NCI-H2227 (cell line): ENCODE results near the gene SNX2.

Experiments
- DNase-seq: peaks from one replicate; lab custom pipeline; 2025; ENCODE audit not compliant: unreplicated experiment; lab: John Stamatoyannopoulos, UW

SNX2 gene

DNA sequence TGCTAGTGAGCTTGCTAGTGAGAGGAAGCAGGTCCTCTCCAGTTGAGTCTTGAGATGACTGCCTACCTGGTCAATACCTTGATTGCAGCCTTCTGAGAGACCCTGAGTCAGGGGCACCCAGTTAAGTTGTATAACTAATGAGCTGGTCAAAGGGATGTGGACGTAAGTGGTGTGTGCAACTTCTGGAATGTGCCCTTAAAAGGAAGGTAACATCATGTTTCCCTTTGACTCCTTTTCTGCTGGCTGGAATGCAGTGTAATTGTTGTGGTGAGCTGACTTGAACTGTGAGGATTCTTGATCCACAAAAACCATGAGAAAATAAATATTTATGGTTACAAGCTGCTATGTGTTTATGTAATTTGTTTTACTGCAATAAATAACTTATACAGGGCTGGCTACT lies 2.4 kb upstream of the SNX2 start:
- DNase-seq = no peak

DNA sequence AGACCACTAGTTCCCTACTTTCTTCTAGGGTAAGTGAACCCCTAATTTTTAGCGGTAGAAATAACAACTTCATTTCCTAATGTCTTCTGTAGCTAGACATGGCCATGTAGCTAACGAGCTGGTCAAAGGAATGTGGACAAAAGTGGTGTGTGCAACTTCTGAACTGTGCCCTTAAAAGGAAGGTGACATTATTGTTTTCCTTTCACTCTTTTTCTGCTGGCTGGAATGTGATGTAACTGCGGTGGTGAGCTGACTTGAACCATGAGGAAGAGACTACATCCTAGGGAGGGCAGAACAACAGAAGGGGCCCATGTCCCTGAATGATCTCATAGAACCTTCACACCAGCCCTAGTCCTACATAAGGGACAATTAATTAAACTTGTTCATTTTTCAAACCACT lies 1.3 kb upstream of the SNX2 start:
- DNase-seq = no peak

DNA sequence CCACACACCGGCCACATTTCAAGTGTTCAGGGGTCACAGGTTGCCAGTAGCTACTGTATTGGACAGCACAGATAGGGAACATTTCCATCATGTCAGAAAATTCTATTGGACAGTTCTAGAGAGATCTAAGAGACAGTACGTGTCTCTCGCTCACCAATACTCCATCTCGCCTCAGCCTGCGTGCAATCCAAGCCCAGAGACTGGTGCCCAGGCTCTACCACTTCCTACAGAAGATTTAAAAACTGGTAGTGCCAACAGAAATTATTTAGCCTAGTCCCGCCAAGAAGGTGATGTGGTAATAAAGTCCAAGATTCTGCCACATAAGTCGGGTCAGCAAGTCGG lies 390 bp upstream of the SNX2 start:
- no peak for DNase-seq

DNA sequence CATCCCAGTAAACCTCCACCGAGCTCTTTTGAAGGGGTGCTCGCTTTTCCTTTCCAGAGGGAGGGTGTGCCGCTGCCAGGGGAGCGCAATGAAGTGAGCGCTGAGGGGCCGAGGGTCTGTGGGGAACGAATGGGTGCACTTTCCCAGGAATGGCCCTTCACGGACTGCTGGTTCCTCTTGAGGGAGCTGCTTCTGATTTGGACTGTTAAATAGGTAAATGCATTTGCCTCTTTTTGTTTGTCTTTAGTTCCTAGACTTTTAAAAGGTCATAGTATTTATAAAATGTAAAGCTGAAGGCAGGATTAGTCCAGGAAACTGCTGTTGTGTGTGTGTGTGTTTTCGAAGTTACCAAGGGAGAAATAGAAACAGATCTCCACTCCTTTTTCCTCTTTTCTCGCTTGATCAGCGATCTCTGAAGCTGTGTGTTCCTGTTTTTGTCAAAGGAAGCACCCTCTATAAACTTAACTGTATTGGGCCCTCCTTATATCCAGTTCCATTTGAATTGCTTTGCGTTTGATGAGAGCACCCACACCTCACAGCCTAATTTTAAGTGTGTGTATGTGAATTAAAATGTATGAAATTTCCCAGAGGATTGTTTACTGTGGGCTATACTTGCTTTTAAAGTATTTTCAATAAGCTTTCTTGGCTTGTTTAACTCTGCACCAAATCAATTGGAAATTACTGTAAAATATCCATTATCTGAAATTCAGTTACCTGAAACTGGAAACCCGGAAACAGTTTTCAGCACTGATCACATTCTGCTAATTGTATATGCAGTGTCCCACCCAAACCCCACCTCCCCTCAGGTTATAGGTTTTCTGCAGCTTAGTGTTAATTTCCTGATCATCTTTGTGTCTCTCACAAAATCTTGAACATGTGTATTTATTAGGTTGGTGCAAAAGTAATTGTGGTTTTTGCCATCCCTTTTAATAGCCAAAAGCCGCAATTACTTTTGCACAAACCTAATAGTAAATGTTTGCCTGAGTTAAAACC lies 966 bp downstream of the SNX2 start:
- peak; percentile 18 for DNase-seq

DNA sequence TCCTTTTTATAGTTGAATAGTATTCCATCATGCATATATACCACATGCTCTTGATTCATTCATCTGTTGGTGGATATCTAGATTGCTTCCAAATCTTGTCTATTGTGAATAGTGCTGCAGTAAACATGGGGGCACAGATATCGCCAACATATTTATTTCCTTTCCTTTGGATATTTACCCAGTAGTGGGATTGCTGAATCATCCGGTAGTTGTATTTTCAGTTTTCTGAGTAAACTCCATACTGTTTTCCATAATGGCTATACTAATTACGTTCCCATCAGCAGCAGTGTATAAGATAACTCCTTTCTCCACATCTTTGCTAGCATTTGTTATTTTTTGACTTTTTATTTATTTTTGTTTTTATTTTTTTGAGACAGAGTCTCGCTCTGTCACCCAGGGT lies 3.3 kb downstream of the SNX2 start:
- DNase-seq = no peak

DNA sequence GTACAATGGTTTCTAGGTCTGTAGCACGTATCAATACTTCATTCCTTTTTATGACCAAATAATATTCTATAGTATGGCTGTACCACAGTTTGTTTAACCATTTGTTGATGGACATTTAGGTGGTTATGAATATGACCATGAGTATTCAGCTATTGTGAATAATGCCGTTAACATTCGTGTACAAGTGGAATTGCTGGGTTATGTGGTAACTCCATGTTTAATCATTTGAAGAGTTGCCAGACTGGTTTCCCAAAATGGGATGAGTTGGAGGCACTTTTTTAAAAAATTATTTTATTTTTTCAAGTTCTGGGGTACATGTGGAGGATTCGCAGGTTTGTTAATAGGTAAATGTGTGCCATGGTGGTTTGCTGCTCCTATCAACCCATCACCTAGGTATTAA lies 4.6 kb downstream of the SNX2 start:
- no peak for DNase-seq

DNA sequence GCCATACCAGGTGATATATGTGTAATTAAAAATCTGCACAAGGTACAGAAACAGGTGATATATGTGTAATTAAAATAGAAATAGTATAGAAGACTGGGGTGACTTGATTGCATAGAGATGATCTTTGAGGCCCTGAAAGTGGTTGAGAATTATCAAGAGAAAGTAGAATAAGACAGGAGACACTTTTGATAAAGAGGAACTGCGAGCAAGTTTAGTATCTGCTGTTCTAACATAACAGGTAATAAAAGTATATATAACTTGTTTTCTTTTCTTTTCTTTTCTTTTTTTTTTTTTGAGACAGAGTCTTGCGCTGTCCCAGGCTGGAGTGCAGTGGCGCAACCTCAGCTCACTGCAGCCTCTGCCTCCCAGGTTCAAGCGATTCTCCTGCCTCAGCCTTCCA lies 5.4 kb downstream of the SNX2 start:
- no peak for DNase-seq

DNA sequence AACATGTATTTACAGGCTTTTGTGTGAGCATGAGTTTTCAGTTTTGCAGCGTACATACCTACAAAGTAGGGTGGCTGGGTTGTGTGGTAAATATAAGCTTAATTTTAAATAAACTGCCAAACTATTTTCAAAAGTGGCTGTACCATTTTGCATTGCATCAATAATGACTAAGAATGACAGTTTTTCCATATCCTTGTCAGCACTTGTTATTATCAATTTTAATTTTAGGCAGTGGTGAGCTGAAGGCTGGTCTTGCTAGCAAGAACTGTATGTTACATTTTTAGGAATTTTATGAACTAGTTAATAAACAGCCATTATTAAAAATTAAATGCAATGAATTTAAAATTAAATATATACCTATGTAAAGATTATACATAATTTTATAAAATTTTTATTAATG lies 6.6 kb downstream of the SNX2 start:
- no peak for DNase-seq

DNA sequence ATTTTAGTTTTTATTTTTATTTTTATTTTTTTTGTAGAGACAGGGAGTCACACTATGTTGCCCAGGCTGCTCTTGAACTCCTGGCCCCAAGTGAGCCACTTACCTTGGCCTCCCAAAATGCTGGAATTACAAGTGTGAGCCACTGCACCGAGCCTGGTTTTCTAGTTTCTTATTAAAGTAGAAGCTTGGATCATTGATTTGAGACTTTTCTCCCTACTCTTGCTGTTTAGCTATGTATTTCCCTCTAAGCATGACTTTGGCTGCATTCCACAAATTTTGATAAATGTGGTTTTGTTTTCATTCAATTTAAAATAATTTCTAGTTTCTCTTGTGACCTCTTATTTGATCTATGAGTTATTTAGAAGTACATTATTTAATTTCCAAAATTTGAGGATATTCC lies 10.4 kb downstream of the SNX2 start:
- DNase-seq = no peak

DNA sequence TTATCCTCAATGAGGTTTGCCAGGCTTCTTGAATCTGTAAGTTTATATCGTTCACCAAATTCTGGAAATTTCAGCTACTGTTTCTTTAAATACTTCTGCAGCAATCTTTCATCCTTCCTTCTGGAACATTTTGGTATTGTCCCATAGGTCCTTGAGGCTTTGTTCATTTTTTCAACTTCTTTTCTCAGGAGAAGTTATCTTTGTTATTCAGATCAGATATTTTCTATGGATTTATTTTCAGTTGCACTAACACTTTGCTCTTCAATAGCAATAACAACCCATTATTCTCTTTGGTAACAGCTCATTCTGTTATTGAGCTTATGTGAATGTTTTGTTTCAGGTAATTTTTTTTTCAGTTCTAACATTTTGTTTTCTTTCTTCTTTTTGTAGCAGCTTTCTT lies 13.5 kb downstream of the SNX2 start:
- no peak for DNase-seq

DNA sequence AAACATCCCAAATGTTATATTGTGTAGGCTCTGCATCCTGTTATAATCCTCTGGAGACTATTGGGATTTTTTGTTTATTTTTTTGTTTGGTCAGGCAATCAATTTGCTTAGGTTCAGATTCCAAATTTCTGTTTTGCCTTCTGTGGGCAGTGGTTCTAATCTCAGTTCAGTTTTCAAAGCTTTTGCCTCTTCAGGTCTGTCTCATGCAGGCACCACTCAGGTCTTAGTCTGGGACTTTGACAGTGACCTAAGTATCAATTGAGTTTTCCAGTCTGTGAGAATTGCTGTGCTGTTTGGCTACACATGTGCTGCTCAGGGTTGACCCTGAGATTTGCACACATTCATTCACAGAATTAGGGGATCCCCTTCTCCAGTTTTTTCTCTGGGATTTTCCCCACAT lies 14.1 kb downstream of the SNX2 start:
- DNase-seq = no peak

DNA sequence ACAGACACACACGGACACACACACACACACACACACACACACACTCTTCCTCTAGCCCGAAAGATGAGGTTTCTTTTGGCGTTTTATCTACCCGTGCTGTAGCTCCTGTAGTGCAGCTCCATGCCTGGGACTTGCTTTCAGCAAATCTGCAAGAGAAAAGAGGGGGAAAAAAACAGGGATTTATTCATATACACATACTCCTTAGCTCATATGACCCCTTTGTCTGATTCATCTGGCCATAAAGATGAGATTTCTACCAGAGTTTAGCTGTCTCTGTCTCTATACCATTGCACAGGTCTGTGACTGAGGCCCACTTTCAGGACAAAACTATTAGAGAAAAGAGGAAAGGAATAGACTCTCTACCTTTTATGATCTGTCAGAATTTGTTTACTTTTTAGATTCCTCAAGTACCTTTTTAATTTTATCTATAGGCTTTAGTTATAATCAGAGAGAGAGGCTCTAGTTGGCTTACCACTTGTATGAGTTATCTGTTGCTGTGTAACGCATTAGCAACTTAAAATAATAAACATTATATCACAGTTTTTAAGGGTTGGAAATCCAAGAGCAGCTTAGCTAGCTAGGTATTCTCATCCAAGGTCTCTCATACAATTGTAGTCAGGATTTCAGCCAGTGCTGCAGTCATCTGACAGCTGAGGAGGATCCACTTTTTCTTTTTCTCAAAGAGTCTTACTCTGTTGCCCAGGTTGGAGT lies 14.7 kb downstream of the SNX2 start:
- DNase-seq = no peak

DNA sequence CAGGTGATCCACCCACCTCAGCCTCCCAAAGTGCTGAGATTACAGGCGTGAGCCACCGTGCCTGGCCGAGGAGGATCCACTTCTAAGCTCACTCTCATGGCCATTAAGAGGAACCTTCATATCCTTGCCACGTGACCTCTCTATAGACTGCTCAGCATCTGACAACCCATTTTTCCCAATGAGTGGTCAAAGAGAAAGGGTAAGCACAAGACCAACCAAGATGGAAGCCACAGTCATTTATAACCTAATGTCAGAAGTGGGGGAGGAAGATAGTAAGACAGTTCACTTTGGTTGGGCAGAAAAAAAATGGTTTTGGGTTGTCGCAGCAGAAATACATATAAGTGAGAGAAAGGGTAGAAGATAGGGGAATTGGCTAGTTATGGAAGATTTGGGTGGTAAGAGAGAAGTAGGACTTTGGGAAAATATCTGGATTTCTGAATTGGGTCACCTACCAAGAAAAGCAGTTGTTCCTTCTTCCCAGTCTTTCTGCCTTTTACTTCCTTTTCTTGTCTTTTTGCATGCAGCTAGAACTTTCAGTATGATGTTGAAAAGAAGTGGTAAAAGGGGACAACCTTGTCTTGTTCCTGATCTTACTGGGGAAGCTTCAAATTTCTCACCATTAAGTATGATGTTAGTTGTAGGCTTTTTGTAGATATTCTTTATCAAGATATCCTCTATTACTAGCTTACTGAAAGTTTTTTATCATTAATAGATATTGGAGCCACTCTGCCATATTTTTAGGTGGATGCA lies 15.6 kb downstream of the SNX2 start:
- DNase-seq = no peak

DNA sequence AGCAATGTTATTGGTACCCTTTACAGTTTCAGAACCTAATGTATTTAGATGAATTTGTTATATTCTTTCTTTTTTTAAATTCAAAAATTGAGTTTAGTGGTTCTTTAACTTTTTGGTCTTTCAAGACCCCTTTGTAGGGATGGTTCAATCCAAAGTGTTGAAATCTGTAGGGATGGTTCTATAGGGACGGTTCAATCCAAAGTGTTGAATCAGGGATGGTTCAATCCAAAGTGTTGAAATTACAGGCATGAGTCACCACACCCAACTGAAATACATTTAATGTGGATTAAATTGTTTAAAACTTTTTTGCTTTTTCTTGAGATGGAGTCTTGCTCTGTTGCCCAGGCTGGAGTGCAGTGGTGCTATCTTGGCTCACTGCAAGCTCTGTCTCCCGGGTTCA lies 30.6 kb downstream of the SNX2 start:
- no peak for DNase-seq

DNA sequence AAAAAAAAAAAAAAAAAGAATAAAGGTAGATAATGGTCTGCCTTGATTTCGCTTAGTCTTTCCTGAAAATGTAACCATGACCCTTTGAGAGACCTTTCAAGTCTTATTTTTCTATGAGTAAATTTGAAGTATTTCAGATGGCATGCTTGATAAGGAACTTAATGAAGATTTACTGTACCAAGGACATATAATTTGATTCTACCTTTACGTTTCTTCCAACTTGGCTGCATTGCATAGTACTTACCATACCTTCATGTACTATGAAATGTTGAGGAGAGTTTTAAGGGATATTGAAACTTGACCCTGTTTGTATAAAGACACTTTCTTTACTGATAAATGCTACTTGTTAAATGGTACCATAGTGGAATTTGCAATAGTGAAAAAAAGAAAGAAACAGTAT lies 35.5 kb downstream of the SNX2 start:
- DNase-seq = no peak

DNA sequence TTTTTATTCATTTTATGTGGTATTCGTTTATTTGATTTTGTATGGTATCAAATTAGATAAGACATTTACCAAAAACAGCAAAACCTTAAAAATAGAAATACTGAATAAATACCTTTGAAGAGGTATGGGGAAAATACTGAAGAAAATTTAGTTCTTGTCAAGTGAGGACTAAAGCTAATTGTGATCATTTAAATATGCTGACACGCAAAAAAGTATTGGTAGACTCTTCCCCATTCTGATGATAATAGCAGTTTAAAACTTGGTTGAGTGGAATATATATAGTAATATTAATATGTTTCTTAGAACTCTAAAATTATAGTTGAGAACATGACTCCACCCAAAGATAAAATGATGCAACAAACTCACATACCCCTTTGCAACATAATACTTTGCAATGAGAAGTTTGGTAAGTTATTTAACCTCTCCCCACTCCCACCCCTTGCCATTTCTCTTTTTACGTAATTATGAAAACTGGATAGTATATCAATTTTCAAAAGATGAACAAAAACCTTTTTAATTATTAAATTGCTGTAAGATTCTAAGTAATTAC lies 40.4 kb downstream of the SNX2 start:
- DNase-seq = no peak

DNA sequence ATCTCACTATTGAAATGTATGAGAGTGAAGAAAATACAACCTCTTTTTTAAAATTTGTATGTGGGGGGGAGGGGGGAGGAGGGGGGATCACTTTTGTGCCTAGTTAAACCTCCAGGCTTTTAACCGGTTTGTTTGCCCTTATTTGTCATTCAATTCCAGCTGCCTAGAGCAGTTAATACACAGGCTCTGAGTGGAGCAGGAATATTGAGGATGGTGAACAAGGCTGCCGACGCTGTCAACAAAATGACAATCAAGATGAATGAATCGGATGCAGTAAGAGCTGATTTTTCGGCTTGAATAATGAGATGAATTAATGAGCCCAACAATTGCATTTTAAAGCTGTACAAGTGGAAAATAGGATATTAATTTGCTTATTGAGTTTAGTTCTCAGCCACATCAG lies 41.9 kb downstream of the SNX2 start:
- no peak for DNase-seq

DNA sequence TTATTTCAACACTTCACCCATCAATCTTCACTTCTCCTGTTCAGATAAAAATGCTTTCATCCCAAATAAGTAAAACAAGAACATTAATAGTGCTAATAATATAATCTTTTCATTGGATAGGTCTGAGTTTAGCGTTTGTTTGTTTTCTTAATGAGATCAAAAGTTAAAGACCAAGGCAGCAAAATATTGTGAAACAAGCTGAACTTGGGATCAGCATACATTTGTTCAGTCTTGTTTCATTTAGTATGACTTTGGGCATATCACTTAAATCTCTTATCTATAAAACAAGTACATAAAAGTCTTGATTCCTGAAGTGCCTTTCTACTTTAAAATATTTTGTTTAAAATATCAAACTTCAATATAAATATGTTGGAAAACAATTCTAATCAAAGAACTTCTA lies 57.1 kb downstream of the SNX2 start:
- no peak for DNase-seq

DNA sequence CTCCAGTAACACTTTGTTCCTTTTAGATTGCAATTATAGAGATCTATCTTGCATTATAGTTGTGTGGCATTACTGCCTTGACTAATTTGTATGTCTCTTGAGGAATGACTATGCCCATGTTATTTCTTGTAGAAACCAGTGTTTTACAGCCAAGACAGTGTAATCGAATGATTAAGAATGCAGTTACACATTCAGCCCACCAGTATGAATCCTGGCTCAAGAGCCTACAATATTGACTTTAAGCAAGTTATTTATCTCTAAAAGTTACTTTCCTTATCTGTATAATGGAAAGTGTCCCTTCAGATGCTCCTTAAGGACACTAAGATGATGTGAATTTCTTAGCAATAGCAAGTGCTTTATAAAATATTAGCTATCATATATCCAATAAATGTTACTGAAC lies 60.8 kb downstream of the SNX2 start:
- DNase-seq = no peak

DNA sequence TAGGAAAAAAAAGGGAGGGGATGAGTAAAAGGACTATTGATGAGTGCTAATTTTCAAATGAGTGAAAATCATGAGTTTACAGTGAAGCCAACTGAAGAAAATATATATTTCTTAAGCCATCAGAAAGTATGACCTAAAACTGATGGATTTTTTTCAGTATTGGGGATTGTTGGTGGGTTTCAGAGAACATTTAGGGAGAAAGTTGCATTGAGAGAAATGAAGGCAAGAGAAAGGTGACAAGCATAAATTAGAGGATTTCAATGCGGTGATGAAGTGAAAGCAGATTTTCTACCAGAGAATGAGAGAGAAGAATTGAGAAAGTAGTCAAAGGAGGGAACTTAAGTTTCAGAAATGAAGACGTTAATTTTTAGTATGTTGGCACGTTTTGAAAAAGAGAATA lies 62.1 kb downstream of the SNX2 start:
- DNase-seq = no peak

DNA sequence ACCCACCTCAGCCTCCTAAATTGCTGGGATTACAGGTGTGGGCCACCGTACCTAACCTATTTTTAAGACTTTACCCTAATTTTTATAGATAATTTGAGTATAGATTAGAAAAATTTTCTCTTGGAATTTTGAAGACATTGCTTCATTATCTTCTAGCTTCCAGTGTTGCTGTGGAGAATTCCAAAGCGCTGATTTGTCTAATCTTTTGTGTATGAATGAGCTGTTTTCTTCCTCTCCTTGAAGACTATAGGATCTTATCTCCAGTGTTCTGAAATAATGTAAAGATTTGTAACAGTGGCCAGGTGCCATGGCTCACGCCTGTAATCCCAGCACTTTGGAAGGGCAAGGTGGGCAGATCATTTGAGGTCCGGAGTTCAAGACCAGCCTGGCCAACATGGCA lies 64.9 kb downstream of the SNX2 start:
- no peak for DNase-seq
